Spleen (tissue), 11 donors: ENCODE measurements around the gene RIT1. TPM values are rescaled to one million over a fixed set of nuclear protein-coding genes. Genes with fewer than 3 reads are reported as not detected.
"Not testable (repeated sequence)": the region's sequence is repeated elsewhere in the genome, so short reads cannot be mapped to it uniquely, and the experiment has no call there.

Experiments used
- DNase-seq: peaks from one replicate; pipeline ENCODE4 v3.0.0-alpha.2; 2020
- H3K27ac ChIP-seq, 8 donors: fragments of 200-600 bp; sonication (generic) in 7 of 8; 1 replicate in 4 of 8; 2 replicates in 4 of 8; pipeline versions ENCODE4 v1.5.0 to v1.8.0; 2016 to 2021; ENCODE audit warnings: inconsistent platforms in 4 of 8, mild to moderate bottlenecking in 4 of 8, moderate library complexity in 1 of 8
- H3K27me3 ChIP-seq, 7 donors: fragments of 200-600 bp; sonication (generic) in 6 of 7; replicated peaks in 1 of 7; 1 replicate in 4 of 7; 2 replicates in 3 of 7; pipeline versions ENCODE4 v1.5.0 to v1.8.0; 2016 to 2021; ENCODE audit warnings: inconsistent platforms in 3 of 7, mild to moderate bottlenecking in 1 of 7
- H3K36me3 ChIP-seq, 6 donors: fragments of 200-600 bp; sonication (generic) in 5 of 6; 1 replicate in 4 of 6; 2 replicates in 2 of 6; pipeline versions ENCODE4 v1.5.0 to v1.8.0; 2016 to 2021; ENCODE audit warnings: inconsistent platforms in 2 of 6
- H3K4me1 ChIP-seq, 6 donors: fragments of 200-600 bp; sonication (generic) in 5 of 6; 1 replicate in 3 of 6; 2 replicates in 3 of 6; pipeline versions ENCODE4 v1.5.0 to v1.8.0; 2016 to 2021; ENCODE audit warnings: inconsistent platforms in 3 of 6
- H3K4me3 ChIP-seq, 8 donors: fragments of 200-600 bp; sonication (generic) in 7 of 8; 1 replicate in 4 of 8; 2 replicates in 4 of 8; pipeline versions ENCODE4 v1.5.0 to v1.8.0; 2016 to 2021; ENCODE audit warnings: inconsistent platforms in 4 of 8, mild to moderate bottlenecking in 4 of 8, moderate library complexity in 2 of 8
- H3K9me3 ChIP-seq, 8 donors: fragments of 200-600 bp; sonication (generic) in 7 of 8; 1 replicate in 4 of 8; 2 replicates in 4 of 8; pipeline versions ENCODE4 v1.5.0 to v1.8.0; 2016 to 2021; ENCODE audit warnings: inconsistent platforms in 4 of 8
- CTCF ChIP-seq, 11 experiments: fragments of 200-600 bp in 7 of 11; fragments of 450-650 bp in 4 of 11; sonication (generic) in 4 of 11; IDR thresholded peaks in 8 of 11; conservative IDR thresholded peaks in 3 of 11; 1 replicate in 7 of 11; 2 replicates in 4 of 11; pipeline versions ENCODE4 v1.4.0 to v1.8.0; 2016 to 2021; ENCODE audit warnings: antibody characterized with exemption in 11 of 11, inconsistent platforms in 4 of 11, mild to moderate bottlenecking in 1 of 11
- POLR2A ChIP-seq, 3 donors: fragments of 450-650 bp; IDR thresholded peaks; one replicate each; pipeline ENCODE4 v1.5.1; 2017; ENCODE audit warnings: antibody characterized with exemption in 3 of 3, mild to moderate bottlenecking in 1 of 3
- POLR2AphosphoS5 ChIP-seq, 3 donors: sonication (generic); formaldehyde crosslinking; IDR thresholded peaks; one replicate each; pipeline ENCODE4 v1.5.1; 2017; ENCODE audit warnings: antibody characterized with exemption in 3 of 3
- WGBS, 5 donors: extraction: QIAGEN DNeasy Blood & Tissue Kit in 3 of 5; methylation state at CpG; one replicate each; pipeline versions ENCODE4 v1.1.5 to v1.1.7; 2013 to 2018; 5-methylcytosine and 5-hydroxymethylcytosine counted together
- intact Hi-C: fragments of 100-400 bp; cut with DNase I; formaldehyde crosslinking; loops from one replicate; pipeline ENCODE4 v1.15.0; 2023; ENCODE audit warnings: low total_unique reads
- polyA plus RNA-seq, 3 donors: library from polyadenylated mRNA; stranded (reverse); fragments of 200-250 nt; gene quantifications; one replicate each; pipeline ENCODE4 v1.2.1, GENCODE V29; 2013
- total RNA-seq, 7 donors: library from RNA; depleted of rRNA in 3 of 7; stranded (reverse); fragments of >200 nt in 3 of 7; fragmentation: NEBNext Ultra II Directional in 4 of 7; extraction: Animal tissue kit (Norgen Biotek cat#: 25700) in 4 of 7; gene quantifications; one replicate each; pipeline versions ENCODE4 v1.1.0 to v1.2.1, GENCODE V29; 2016 to 2021
- donor health status: healthy with polysubstance abuse.
- donor health status: DM: no; HTN: no; CAD: no; lungs with moderate emphysema.
- donor health status: DM: no; HTN: no; CAD: no.
- donor health status: Bipolar disorder and iron deficiency.
- donor health status: healthy.
- donor health status: DM: no; HTN: no; CAD: no.
- donor health status: DM: yes; HTN: yes; CAD: no.

Gene RIT1
- total and polyA plus RNA-seq, 10 donors, result 9.0 to 66.2 (median 51.0) TPM

DNA sequence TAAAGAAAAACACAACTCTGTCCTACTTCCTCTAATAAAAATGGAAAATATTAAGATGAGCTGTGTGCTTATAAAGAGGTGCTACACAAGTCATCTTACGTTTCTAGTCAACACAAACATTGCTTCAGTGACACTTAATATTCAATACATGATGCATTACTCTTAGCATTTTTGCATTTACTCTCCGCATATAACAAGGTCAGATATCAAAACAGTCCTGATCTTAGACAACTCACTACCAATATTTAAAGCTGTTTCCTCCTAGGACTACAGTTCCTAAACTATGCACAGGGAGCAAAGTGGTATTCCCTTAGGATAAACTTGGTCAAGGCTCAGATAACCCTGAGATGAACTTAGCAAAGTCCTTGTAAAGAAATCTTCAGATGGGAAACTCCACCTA is 12.3 kb downstream of the RIT1 start:
- no peak overlapping the region for H3K4me3 ChIP-seq
- no peaks in the 10 kb centered on the region for H3K9me3 ChIP-seq
- H3K4me1 ChIP-seq, result peaks cover 0 to 7% (median 3%) of the 10 kb centered on the region in 6 donors
- H3K36me3 ChIP-seq, result peaks cover 6 to 88% (median 72%) of the 10 kb centered on the region in 6 donors
- intact Hi-C loops, result no loop called here
- WGBS, 5 donors, result 68 to 84% (median 75%) methylated on average over 2 of the region's 2 CpGs
- no peaks in the 10 kb centered on the region for H3K27me3 ChIP-seq
- no peak for DNase-seq
- TF ChIP-seq POLR2AphosphoS5 (IDR thresholded peaks at IDR 0.05), result no peak
- H3K27ac ChIP-seq, result peak overlapping the region in 1 of 8 donors; percentile 25

GRCh38 chr1:155897746-155898145 is 13.4 kb downstream of the RIT1 start:
- Histone ChIP-seq H3K27me3 (no peaks in the 10 kb centered on the region), H3K4me1 (peaks cover 0 to 18% (median 14%) of the 10 kb centered on the region in 6 donors), H3K27ac (no peak overlapping the region), H3K9me3 (no peaks in the 10 kb centered on the region), H3K36me3 (peaks cover 6 to 77% (median 61%) of the 10 kb centered on the region in 6 donors), H3K4me3 (no peak overlapping the region)
- 95 to 100% (median 99%) methylated on average over 1 of the region's 1 CpG for WGBS, 5 donors
- DNase-seq, result no peak
- TF ChIP-seq POLR2A (IDR thresholded peaks at IDR 0.05), result no peak
- no peak for TF ChIP-seq POLR2AphosphoS5 (IDR thresholded peaks at IDR 0.05)
- no peak for TF ChIP-seq CTCF (IDR thresholded peaks at IDR 0.05 in 8 of 11, conservative IDR thresholded peaks at IDR 0.05 in 3 of 11)
- intact Hi-C loops, result no loop called here

- DNase-seq, intact Hi-C loops, H3K4me3 ChIP-seq, H3K27me3 ChIP-seq, H3K27ac ChIP-seq, H3K9me3 ChIP-seq: not testable (repeated sequence)
- Histone ChIP-seq H3K36me3 (peaks cover 3 to 64% (median 49%) of the 10 kb centered on the region in 6 donors), H3K4me1 (peaks cover 0 to 20% (median 14%) of the 10 kb centered on the region in 6 donors)
- WGBS, 5 donors, result 91 to 98% (median 97%) methylated on average over 8 of the region's 8 CpGs
These were observed 14.7 kb downstream of the RIT1 start for GRCh38 chr1:155896476-155896875.

DNA sequence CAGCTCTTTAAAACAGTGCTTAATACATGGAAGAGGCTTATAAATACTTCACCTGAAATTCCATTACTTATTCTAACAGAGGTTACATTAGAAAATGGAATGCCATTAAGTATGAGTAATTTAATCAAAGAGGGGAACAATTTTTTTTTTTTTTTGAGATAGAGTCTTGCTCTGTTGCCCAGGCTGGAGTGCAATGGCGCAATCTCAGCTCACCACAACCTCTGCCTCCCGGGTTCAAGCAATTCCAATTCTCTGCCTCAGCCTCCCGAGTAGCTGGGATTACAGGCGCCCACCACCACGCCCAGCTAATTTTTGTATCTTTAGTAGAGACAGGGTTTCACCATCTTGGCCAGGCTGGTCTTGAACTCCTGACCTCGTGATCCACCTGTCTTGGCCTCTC is 15.5 kb downstream of the RIT1 start:
- H3K36me3 ChIP-seq, result peaks cover 3 to 56% (median 41%) of the 10 kb centered on the region in 6 donors
- H3K9me3 ChIP-seq, H3K27me3 ChIP-seq, intact Hi-C loops, DNase-seq, H3K4me3 ChIP-seq, H3K27ac ChIP-seq: not testable (repeated sequence)
- H3K4me1 ChIP-seq, result peaks cover 0 to 20% (median 14%) of the 10 kb centered on the region in 6 donors
- WGBS, 5 donors, result 91 to 97% (median 95%) methylated on average over 6 of the region's 6 CpGs

DNA sequence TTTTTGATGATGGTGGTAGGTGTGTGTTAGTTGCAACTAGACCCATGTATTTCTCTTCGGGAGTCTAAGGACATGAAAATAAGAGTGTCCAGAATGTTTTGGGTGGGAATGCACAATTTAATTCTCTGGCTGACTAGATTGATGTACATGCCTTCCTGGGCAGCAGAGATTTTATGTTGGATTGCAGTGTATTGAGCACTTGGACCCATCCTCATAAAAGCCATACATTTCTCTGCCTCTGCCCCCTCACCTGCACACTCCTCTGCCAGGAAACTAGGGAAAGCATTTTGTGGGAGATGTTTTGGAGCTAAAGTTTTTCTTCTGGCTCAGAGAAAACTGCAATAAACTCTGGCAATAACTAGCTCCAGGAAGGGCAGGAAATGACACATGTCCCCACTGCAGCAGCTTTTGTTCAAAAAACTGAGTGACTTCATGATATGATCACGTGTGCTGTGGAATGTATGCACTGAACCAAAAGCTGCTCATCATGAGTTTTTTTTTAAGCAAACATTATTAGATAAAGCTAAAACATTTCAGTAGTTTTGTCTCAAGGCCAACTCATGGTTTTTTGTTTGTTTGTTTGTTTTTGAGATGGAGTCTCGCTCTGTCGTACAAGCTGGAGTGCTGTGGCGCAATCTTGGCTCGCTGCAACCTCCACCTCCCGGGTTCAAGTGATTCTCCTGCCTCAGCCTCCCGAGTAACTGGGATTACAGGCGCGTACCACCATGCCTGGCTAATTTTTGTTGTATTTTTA is 17.6 kb downstream of the RIT1 start:
- no peaks in the 10 kb centered on the region for H3K9me3 ChIP-seq
- TF ChIP-seq POLR2A (IDR thresholded peaks at IDR 0.05), result no peak
- TF ChIP-seq CTCF (IDR thresholded peaks at IDR 0.05 in 8 of 11, conservative IDR thresholded peaks at IDR 0.05 in 3 of 11), result no peak
- peak in 1 of 3 donors; percentile 41 for TF ChIP-seq POLR2AphosphoS5 (IDR thresholded peaks at IDR 0.05)
- WGBS, 5 donors, result 56 to 73% (median 59%) methylated on average over 10 of the region's 10 CpGs
- peaks cover 0 to 35% (median 22%) of the 10 kb centered on the region in 6 donors for H3K36me3 ChIP-seq
- H3K27me3 ChIP-seq, result no peaks in the 10 kb centered on the region
- H3K27ac ChIP-seq, result peak overlapping the region in 7 of 8 donors; percentile 67 to 79 (median 72)
- intact Hi-C loops, result no loop called here
- H3K4me1 ChIP-seq, result peaks cover 0 to 20% (median 14%) of the 10 kb centered on the region in 6 donors
- H3K4me3 ChIP-seq, result no peak overlapping the region
- no peak for DNase-seq
